ENCODE data around the gene DOCK2. TPM values are rescaled to one million over a fixed set of nuclear protein-coding genes. Genes with fewer than 3 reads are reported as not detected.

Gene DOCK2
- total and polyA plus RNA-seq, 2 of the 8 experiments (the other 6 are each of a cell fraction or from before 2014, with no cell fraction given): 3.9 to 5.7 TPM

DNA sequence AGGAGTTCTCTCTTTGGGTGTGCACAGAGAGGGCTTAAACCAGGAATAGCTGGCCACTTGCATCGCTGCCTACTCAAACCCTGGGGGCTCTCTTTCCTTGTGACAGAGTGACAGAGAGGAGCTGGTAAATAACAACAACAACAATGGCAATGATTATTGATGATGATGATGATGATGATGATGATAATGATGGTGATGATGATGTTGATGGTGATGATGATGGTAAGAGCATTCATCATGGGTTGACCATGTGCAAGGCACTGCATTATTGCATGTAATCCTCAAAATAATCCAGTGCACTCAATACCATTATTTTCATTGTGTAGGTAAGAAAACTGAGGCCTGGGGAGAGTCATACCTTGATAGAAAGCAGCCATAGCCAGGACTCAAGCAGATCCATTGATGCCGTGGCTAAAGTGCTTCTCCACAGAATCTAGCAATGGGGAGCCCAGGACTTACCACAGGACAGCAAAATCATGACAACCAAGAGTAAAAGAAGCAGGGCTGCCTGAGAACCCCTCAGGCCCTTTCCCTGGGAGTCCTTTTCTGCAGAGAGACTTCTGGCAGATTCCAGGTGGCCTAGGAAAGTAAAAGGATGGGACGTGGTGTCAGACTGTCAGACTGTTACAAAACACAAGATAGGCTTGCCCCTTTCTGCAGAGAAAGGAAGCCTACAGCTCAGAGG is 473.5 kb downstream of the DOCK2 start:
- H3K27me3 ChIP-seq (replicated peaks in 1 of 4; ENCODE audit: control insufficient read depth in 3 of 4, extremely low read depth in 1 of 4, insufficient read depth in 3 of 4, low read length in 3 of 4): peaks cover 0 to 48% (median 21%) of the 10 kb centered on the region in 4 experiments; a peak in 6 of 7 replicates

More for the DNA sequence above, 473.5 kb downstream of the DOCK2 start:
- Histone ChIP-seq H3K14ac (ENCODE audit: insufficient read length) (no peak overlapping the region), H3K4ac (replicated peaks; ENCODE audit: insufficient read length, low read depth, low read length) (no peak overlapping the region), H3K23me2 (ENCODE audit: low read depth, low read length) (no peaks in the 10 kb centered on the region), H3K27ac (ENCODE audit: low read depth, low read length) (no peak overlapping the region), H2BK12ac (ENCODE audit: low read depth, low read length) (no peak overlapping the region), H4K5ac (ENCODE audit: insufficient read length, low read depth, low read length) (no peak overlapping the region), H3K4me2 (ENCODE audit: insufficient read depth in 1 of 2, low read depth in 2 of 2, low read length in 2 of 2) (no peak overlapping the region), H3K18ac (ENCODE audit: extremely low read depth, low read length) (no peak overlapping the region), H2BK15ac (ENCODE audit: low read length) (no peak overlapping the region), H4K91ac (replicated peaks; ENCODE audit: insufficient read length, low read length) (no peak overlapping the region), H3K56ac (replicated peaks; ENCODE audit: insufficient read length, low read depth, low read length) (no peak overlapping the region), H3K79me1 (ENCODE audit: low read depth, low read length) (no peaks in the 10 kb centered on the region), H3K23ac (ENCODE audit: insufficient read length) (no peak overlapping the region), H3K79me2 (ENCODE audit: control insufficient read depth in 1 of 2, insufficient read depth in 2 of 2, low read length in 2 of 2) (no peaks in the 10 kb centered on the region), H4K8ac (ENCODE audit: extremely low read depth, insufficient read depth, low read length) (no peak overlapping the region), H4K20me1 (replicated peaks in 1 of 2; ENCODE audit: control insufficient read depth in 1 of 2, insufficient read depth in 2 of 2, low read length in 2 of 2) (no peaks in the 10 kb centered on the region), H3K4me1 (replicated peaks in 1 of 4; ENCODE audit: control insufficient read depth in 3 of 4, insufficient read depth in 4 of 4, low read length in 3 of 4) (peaks cover 2 to 17% (median 9%) of the 10 kb centered on the region in 4 experiments), H2AFZ (ENCODE audit: low read length) (no peak overlapping the region), H3K36me3 (ENCODE audit: control insufficient read depth in 2 of 4, insufficient read depth in 4 of 4, low read length in 3 of 4) (no peaks in the 10 kb centered on the region), H3K4me3 (ENCODE audit: extremely low read depth in 1 of 4, insufficient read depth in 2 of 4, low read depth in 3 of 4, low read length in 4 of 4) (no peak overlapping the region), H2BK120ac (replicated peaks; ENCODE audit: low read depth, low read length) (no peak overlapping the region), H3K9ac (replicated peaks in 1 of 4; ENCODE audit: extremely low read depth in 1 of 4, low read depth in 3 of 4, low read length in 3 of 4) (no peak overlapping the region), H2BK20ac (ENCODE audit: low read length) (no peak overlapping the region), H2BK5ac (ENCODE audit: low read depth, low read length) (no peak overlapping the region), H3K9me3 (ENCODE audit: insufficient read depth in 2 of 2, low read depth in 1 of 2, low read length in 1 of 2) (peaks cover 0 to 5% of the 10 kb centered on the region in 2 experiments; a peak in 1 of 4 replicates), H2AK5ac (ENCODE audit: low read depth, low read length) (no peak overlapping the region)
- TF ChIP-seq POU5F1 (IDR thresholded peaks at IDR 0.05; ENCODE audit: low read depth, low read length) (no peak), HDAC2 (IDR thresholded peaks at IDR 0.05; ENCODE audit: borderline replicate concordance in 1 of 2, low read depth in 2 of 2, low read length in 2 of 2) (no peak), RAD21 (IDR thresholded peaks at IDR 0.05 in 1 of 2, conservative IDR thresholded peaks at IDR 0.05 in 1 of 2; ENCODE audit: low read depth in 2 of 2, low read length in 2 of 2) (no peak), TBP (IDR thresholded peaks at IDR 0.05; ENCODE audit: low read depth, low read length) (no peak), SP2 (IDR thresholded peaks at IDR 0.05; ENCODE audit: low read length) (no peak), CHD2 (IDR thresholded peaks at IDR 0.05; ENCODE audit: low read length) (no peak)
- TF ChIP-seq, protein P1, sequence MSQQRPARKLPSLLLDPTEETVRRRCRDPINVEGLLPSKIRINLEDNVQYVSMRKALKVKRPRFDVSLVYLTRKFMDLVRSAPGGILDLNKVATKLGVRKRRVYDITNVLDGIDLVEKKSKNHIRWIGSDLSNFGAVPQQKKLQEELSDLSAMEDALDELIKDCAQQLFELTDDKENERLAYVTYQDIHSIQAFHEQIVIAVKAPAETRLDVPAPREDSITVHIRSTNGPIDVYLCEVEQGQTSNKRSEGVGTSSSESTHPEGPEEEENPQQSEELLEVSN (IDR thresholded peaks at IDR 0.05): no peak
- FAIRE-seq: no peak
- POLR2A ChIA-PET (ENCODE audit: partially characterized antibody): no interaction called here
- whole genome bisulfite sequencing, 2 experiments (ENCODE audit: extremely low coverage in 1 of 2, insufficient coverage in 1 of 2, insufficient read length in 1 of 2, insufficient replicate concordance in 2 of 2, low coverage in 1 of 2, low lambda C conversion rate in 2 of 2, missing lambda C conversion rate in 1 of 2): 87% methylated on average over 3 of the region's 3 CpGs; no CpG with 5 or more reads in 1 of the 2 experiments
- CTCF ChIA-PET (ENCODE audit: partially characterized antibody): interaction anchor here (1.5 to 16.0 kb wide), 3 partner anchors 10 to 72 kb away, joined by 3 to 217 read pairs (median 19); no protein-coding TSS in a partner anchor
- no peak for DNase-seq (ENCODE audit: low read depth in 1 of 2, low spot score in 2 of 2)
